ENCODE measurements around the gene MAP3K3.

GRCh38 chr17:63676584-63676983, 54.4 kb downstream of the MAP3K3 start:
- TF ChIP-seq POLR2A (IDR thresholded peaks at IDR 0.05; ENCODE audit: low read length) (no peak), GATA1 (IDR thresholded peaks at IDR 0.05; ENCODE audit: low read depth, low read length) (no peak)
